Measurements from ENCODE around the gene PGAM2.

PGAM2 gene

DNA sequence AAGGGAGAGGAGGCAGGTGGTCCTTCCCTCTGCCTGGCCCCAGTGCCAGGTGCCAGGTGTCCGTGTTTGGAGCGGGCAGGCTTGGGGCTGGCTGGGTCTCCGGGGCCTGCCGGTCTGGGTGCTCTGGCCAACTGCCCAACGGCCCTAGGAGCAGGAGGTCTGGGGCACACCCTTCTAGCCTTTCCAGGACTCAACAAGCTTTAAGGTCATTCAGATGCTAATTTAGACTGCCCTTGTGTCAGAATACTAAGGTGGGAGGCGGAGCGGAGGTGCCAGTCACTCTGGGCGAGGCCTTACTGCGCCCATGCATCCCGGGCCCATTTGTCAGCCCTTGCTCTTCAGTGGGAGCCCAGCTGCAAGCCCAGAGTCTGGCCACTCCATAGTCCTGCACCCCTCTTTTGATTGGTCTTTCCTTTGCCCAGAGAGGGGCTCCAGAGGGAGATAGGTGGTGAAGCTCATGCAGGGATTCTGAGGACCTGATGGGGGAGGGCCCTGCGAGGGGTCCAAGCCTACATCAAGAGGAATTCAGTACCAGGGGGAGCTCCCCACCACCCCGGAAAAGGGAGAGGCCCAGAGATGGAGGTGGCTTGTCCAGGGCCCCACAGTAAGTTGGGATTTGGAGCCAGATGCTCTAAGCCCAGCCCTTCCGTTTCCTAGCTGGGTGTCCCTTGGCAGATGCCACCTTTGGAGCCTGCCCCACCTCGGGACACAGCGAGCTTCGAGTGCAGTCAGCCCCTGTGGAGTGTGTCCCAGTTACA is 1.3 kb downstream of the PGAM2 start:
- no peak for DNase-seq

DNA sequence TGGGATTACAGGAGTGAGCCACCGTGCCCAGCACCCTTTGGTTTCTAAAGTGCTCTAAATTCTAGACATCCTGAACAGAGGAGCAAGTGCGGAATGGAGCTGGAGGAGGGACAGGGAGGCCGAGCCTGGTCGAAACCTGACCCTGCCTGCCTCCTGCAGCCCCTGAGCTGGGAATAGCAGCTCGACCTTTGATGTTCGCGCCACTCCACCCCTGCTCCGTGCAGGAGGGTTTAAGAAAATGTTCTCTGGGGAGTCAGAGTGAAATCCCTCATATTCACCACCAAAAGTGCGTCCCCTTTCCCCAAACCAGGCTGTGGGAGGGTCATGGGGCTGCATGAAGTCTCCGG is 1.8 kb downstream of the PGAM2 start:
- no peak for DNase-seq

DNA sequence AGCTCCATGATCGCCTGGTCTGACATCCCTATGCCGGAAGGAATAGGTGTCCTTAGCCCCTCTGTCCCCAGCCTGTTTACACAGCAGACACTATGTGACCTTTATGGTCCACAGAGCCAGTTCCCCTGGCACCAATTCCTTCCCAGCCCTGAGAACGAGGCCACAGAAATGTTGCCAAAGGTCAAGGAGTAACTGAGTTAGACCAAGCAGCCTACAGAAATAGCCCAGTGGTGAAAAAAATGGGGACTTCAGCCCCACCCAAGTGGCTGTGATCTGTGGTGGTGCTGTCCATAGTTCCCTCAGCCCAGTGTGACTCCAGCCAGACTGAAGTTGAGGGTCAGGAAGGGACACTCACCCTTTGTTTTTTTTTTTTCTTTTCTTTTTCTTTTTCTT is 2.5 kb downstream of the PGAM2 start:
- no peak for DNase-seq

DNA sequence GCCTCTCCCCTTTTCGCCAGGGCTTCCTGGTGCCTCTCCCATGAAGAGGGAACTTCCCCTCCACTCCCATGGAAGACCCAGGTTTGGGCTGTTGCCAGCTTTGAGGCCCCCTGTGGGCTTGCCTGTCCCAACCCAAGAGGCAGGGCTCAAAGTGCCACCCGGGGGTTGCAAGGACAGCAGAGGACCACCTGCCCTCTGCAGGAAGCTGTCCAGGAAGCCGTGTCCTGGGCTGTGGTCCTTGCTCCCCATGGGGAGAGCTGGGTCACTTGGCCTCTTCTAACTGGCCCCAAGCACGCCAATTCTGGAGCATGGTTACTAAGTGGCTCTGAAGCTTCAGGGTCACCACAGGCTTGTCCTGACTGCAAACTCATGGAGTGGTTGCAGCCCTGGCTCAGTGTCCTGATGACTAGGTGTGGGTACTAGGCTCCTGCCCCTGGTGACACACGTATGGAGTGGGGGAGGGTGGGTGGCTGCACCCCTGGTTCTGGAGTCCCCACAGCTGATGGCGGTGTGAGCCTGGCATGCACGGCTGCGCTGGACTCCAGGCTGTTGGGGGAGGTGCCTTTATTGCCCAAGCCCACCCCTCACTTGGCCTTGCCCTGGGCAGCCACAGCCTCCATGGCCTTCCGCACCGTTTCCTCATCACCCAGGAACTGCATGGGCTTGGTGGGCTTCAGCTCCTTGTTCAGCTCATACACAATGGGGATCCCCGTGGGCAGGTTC is 3.0 kb downstream of the PGAM2 start:
- no peak for DNase-seq

DNA sequence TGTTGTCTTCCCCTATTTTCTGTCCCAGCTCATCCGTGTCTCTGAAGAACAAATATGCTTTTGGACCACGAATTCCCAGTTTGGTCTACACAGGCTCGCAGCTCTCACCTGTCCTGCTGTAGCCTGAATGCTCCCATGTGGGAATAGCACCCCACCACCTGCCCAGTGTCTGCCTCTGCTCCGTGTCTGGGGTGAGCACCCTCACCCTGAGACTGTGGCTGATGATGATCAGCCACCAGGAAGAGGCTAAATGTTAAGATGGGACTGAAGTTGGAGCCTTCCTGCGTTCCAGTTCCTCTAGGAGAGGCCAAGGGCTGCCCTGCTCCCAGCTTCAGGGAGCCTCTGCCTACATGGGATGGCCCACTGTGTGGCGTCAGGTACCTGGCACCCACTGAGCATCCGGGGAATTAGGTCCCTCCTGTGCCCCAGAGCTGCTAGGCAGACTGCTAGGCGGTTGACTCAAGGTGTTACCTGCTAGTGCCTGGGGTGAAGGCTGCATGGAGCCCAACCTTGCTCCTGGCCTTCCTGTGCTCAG is 3.7 kb downstream of the PGAM2 start:
- DNase-seq: no peak

DNA sequence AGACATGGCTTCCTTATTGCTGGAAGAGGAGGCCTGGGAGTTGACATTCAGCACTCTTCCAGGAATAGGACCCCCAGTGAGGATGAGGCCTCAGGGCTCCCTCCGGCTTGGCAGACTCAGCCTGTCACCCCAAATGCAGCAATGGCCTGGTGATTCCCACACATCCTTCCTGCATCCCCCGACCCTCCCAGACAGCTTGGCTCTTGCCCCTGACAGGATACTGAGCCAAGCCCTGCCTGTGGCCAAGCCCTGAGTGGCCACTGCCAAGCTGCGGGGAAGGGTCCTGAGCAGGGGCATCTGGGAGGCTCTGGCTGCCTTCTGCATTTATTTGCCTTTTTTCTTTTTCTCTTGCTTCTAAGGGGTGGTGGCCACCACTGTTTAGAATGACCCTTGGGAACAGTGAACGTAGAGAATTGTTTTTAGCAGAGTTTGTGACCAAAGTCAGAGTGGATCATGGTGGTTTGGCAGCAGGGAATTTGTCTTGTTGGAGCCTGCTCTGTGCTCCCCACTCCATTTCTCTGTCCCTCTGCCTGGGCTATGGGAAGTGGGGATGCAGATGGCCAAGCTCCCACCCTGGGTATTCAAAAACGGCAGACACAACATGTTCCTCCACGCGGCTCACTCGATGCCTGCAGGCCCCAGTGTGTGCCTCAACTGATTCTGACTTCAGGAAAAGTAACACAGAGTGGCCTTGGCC is 4.3 kb downstream of the PGAM2 start:
- no peak for DNase-seq

DNA sequence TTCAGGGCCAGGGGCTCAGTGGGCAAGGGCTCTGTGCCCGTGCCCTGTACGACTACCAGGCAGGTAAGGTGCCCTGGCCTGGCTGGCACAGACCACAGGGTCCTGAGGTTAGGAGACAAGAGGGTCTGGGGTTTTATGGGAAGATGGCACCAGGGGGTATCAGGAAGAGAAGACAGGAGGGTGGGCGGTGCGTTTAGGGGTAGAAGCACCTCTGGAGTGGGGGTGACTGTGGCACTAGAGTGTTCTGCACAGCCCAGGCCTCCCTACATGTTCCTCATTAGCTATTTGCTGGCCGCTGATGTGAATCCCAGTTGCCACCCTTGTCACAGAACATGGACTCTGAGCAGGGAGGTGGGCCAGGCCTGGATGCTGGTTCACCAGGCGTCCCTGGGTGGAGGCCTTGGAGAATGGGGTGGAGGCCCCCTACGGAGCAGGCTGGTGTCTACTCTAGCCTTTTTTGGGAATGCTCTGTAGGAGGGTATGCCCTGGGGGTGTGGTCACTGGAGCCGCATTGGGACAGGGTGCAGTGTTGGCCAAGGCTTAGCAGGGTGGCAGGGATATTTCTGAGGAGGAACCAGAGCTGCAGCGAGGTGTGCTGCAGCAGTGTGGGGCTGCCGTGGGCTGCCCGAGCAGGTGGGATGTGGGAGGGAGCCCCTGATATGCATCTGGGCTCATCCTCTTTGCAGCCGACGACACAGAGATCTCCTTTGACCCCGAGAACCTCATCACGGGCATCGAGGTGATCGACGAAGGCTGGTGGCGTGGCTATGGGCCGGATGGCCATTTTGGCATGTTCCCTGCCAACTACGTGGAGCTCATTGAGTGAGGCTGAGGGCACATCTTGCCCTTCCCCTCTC is 5.0 kb downstream of the PGAM2 start:
- no peak for DNase-seq

DNA sequence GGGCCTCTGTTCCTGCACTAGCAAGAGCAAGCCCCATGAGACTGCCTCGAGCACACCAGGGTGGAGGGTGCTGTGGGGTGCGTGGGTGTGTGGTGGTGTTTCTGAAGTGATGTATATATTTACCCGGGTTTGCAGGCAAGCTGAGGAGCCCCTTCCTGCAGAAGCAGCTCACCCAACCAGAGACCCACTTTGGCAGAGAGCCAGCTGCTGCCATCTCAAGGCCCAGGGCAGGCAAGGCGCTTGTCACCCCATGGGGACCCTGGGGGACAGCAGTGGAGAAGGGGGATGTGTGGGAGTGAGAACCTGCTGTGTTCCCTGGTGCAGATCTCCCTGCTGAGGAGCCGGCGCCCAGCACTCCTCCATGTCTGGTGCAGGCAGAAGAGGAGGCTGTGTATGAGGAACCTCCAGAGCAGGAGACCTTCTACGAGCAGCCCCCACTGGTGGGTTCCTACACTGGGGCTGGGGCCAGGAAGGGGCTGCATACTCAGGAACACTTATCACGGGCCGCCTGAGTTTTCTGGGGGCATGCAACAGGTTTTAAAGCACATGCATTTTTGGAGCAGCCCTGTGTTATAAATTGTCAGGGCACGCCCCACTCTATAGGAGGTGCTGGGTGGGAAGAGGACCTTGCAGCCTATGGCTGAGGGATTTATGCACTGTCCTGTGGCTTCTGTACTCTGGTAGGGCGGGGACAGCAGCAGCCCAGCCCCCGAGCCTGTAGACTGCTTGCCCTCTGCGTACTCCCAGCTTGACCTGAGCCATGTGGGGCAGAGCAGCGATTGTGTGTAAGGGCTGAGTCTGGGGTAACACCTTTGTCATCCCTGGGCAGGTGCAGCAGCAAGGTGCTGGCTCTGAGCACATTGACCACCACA is 5.9 kb downstream of the PGAM2 start:
- DNase-seq: no peak

DNA sequence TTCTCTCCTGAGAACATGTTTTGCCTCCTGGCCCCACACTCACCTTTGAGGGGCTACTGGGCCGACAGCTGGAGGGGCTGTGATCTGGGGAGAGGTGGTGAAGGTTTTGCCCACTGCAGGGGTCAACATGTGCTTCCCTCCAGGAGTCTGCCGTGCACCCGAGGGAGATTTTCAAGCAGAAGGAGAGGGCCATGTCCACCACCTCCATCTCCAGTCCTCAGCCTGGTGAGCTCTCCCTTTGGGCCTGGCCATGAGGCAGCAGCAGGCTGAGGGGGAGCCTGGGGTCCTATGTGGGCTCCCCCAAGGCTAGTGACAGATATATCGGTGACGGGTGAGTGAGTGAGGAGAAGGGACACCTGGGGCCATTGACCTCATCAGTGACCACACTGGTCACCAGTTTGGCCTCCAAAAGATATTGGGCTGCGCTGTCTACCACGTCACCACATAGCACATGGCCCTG is 6.6 kb downstream of the PGAM2 start:
- no peak for DNase-seq

DNA sequence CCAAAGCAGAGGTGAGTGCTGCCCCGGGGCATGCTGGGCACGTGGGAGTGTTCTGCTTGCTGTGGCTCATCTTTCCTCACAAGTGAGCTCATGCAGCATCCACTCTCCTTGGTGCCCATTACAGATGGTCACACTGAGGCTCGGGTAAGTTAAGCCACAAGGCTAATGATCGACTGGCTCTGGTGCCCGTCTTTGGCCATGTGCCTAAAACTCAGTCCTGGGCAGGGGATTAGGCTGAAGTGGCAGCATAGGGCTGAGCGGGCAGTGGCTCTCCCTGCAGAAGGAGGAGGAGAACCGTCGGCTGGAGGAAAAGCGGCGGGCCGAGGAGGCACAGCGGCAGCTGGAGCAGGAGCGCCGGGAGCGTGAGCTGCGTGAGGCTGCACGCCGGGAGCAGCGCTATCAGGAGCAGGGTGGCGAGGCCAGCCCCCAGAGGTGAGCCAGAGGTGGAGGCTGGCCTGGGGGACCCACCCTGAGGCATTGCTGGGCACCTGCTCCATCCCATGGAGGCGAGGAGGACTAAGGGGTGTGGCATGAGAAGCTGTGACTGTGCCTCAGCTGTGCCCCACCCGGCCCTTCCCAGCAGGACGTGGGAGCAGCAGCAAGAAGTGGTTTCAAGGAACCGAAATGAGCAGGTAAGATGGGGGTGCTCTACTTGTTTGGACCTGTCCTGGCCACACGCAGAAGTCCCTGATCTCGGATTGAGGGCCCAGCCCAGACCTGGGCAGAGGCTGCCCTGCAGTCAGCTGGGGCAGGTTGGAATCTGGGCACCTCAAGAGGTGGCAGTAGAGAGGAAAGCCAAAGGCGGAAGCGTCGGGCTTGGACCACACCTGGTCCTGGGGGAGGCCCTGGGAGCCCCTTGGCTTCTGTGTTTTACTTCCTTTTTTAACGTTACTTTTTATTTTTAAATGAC is 7.3 kb downstream of the PGAM2 start:
- DNase-seq: no peak

DNA sequence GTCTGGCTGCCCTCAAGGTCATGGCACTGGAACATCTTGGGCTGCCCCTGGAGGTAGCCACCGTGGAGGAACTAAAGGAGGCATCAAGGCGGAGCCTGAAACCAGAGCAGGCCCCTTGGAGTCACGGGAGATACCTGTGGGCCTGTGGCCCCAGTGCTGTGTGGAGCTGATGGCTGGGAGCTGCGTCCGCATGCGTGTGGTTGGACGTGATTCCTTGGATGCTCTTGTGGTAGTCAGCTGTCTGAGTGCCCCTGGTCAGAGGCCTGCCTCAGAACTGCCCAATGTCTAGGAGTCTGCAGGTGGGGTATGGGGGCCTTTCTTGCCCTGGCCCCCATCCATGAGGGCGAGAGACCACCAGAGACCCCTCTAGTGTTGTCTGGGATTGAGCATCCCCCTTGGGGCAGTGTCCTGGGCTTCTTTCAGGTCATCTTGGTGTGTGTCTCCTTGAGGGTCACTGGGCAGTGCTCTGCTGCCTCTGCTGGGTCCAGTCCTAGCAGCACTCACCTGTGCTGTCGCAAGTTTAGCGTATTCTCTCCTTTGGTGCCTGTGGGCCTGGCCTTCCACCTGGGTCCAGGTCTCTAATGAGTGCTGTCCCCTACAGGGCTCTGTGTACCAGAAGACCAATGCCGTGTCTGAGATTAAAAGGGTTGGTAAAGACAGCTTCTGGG is 8.1 kb downstream of the PGAM2 start:
- no peak for DNase-seq

DNA sequence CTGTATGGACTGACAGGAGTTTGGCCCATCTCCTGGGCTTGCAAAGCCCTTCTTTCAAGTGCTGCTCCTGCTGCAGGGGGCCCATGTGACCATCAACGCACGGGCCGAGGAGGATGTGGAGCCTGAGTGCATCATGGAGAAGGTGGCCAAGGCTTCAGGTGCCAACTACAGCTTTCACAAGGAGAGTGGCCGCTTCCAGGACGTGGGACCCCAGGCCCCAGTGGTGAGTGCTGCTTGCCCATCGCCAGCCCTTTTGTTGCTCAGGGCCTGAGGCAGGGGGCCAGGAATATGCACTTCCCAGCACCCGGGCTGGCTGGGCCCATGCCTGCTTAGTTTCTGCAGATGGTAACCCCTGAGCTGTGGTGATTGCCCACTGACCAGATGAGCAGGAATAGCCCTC is 8.7 kb downstream of the PGAM2 start:
- no peak for DNase-seq

DNA sequence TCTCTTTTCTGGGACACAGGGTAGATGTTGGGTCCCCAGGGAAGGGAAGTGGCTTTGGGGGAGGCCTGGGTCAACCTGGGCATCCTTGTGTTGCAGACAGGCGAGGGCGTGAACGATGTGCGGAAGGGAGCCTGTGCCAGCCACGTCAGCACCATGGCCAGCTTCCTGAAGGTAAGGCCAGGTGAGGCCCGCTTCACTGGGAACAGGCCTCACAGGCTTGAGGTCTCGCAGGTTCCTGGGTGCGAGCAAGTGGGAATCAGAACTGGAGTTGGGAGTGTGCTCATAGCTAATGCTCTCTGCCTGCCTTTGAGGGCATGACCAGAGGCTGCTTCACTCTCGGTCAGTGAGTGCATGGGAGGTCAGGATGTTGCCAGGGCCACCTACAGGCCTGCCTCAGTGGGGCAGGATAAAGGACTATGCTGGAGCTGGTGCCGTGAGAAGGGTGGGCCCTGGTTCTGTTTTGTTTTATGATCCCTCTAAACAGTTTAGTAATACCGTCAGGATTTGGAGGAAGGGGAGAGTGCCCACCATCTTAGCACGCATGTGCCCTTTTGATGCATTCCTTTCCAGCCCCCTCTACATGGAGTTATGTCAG is 12.5 kb downstream of the PGAM2 start:
- DNase-seq: no peak

DNA sequence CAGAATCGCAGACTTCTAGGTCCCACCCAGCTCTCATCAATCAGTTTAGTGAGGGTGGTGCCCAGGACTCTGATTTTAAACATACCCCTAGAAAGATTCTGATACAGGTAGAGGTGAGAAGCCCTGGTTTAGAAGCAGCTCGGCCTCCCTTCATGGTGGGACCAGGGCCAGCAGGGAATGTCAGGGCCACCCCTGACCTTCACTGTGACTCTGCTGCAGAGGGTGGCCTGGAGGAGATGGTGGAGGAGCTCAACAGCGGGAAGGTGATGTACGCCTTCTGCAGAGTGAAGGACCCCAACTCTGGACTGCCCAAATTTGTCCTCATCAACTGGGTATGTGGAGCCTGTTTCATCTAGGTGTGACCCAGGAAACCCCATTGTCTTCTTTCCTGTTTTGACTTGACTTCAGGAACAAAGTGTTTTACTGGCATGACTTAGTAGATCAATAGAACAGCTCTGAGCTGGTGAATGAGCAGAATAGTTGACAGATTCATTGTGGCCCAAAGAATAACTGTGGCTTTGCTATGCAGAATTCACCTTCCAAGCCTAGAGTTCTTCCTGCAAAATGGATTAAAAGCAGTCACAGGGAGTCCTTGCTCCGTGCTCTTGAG is 13.7 kb downstream of the PGAM2 start:
- DNase-seq: no peak

DNA sequence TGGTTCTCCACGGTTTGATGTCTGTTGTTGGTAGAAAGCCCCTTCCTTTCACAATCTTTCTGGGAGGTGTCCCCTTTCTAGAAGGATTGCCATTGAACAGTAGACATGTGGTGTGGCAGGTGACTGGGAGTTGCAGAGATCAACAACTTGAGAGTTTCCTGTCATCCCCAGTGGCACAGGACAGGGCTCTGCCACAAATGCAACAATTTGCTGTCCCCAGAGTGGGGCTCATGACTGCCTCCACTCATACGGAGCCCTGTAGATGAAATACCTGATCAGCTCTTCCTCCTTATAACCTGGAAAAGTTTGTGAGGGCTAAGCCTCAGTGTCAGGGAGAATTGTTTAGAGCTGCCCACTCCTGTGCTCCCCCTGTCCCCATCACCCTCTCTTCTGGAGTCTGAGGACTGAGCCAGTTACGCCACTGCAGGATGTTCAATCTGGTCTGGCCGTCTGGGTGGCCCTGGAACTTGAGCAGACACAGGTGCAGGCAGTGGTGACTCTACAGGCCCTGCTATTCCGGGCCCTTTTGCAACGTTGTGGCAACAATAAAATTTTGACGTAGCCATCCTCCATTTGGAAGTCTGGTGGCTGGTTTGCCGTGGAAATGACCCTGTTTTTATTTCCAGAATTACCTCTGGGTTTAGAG is 14.3 kb downstream of the PGAM2 start:
- no peak for DNase-seq

DNA sequence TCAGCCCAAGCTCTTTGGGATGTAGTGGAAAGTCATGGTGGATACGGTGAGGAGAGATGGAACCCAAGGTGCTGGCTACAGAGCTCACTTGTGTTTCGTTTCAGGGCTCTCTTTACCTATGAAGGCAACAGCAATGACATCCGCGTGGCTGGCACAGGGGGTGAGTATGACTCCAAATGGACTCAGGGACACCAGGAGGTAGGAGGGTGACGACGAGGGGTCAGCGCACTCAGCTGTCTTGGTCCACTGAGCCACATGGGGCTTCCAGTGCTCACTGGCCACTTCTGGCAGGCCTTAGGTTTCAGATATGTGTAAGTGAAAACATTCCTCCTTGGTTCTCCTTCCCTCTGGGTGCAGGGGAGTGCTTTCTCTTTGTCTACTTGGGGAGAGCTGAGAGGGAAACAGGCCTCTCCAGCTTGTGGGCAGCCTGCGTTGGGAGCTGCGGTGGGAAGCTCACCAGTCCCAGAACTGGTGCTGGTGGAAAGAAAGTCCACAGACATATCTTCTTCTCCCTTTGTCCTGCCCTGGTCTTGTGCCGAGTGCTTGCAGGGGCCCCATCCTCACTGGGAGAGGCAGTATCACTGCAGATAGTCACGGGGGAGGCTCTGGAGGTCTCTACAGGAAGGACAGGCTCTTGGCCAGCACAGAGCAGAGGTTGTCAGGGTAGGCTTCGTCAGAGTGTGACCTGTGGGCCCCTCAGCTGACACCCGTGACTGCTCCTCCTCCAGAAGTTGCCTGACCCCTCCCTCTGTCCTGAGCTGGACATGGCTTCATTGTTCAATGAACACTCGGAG is 15.0 kb downstream of the PGAM2 start:
- DNase-seq: no peak

DNA sequence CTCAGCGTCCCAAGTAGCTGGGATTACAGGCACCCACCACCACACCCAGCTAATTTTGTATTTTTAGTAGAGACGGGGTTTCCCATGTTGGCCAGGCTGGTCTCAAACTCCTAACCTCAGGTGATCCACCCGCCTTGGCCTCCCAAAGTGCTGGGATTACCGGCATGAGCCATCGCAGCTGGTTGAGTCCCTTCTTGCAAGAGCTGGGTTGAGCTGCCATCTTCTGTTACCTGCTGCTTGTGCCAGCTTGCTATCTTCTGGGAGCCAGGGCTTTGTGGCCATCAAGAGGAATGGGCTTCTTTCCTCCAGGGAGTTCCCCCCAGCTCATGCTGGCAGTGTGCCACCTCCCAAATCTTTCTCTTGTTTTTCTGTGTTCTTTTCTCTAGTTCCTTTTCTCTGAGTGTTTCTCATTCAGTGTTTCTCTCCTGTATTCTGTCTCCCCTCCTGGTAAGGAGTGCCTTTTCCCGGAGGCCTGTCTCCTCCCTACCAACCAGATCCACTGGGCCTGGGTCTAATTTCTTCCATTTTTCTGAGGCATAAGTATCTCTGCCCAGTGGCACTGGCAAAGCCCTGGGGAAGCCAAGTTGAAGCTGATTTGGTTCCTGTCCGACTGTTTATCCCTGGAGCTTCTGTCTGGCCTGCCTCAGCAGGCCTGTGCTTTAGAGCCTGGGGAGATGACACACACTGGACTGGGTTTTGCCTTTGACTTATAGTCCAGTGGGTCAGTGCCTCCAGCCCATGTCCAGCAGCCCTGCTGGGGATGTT is 17.2 kb downstream of the PGAM2 start:
- DNase-seq: no peak
